Activated CD4-positive, alpha-beta T cell treated with anti-CD3 and anti-CD28 coated beads, Interleukin-2, amount 50 U/mL, for 24 hours (primary cell): ENCODE measurements around the gene C12orf75.
"Not testable (repeated sequence)": the region's sequence is repeated elsewhere in the genome, so short reads cannot be mapped to it uniquely, and the experiment has no call there.

Experiments
- DNase-seq, 2 donors: peaks; one replicate each; pipeline ENCODE4 v3.0.0-alpha.2; 2020; ENCODE audit warnings: low read depth in 1 of 2, low spot score in 1 of 2

Gene C12orf75

GRCh38 chr12:105309384-105309783, 21.1 kb upstream of the C12orf75 start:
- not testable (repeated sequence) for DNase-seq

- DNase-seq, result not testable (repeated sequence)
Measured at GRCh38 chr12:105310476-105311085, 19.9 kb upstream of the C12orf75 start.

GRCh38 chr12:105311936-105312335, 18.6 kb upstream of the C12orf75 start:
- not testable (repeated sequence) for DNase-seq

- DNase-seq, result not testable (repeated sequence)
Measured at GRCh38 chr12:105313755-105314154, 16.7 kb upstream of the C12orf75 start.

- DNase-seq, result no peak
Measured at GRCh38 chr12:105315130-105315529, 15.4 kb upstream of the C12orf75 start.

GRCh38 chr12:105315726-105316125, 14.8 kb upstream of the C12orf75 start:
- DNase-seq, result no peak

- DNase-seq, result no peak
Measured at GRCh38 chr12:105316931-105317852, 13.3 kb upstream of the C12orf75 start.

- no peak for DNase-seq
Measured at GRCh38 chr12:105317942-105318621, 12.4 kb upstream of the C12orf75 start.

GRCh38 chr12:105318651-105319483, 11.6 kb upstream of the C12orf75 start:
- no peak for DNase-seq

GRCh38 chr12:105319691-105320209, 10.7 kb upstream of the C12orf75 start:
- no peak for DNase-seq

GRCh38 chr12:105321125-105321524, 9.4 kb upstream of the C12orf75 start:
- DNase-seq, result no peak

- no peak for DNase-seq
Measured at GRCh38 chr12:105322070-105322469, 8.4 kb upstream of the C12orf75 start.

- DNase-seq, result no peak
Measured at GRCh38 chr12:105324704-105325103, 5.8 kb upstream of the C12orf75 start.

- no peak for DNase-seq
Measured at GRCh38 chr12:105325117-105325516, 5.4 kb upstream of the C12orf75 start.

- no peak for DNase-seq
Measured at GRCh38 chr12:105329926-105330282, 587 bp upstream of the C12orf75 start.

- no peak for DNase-seq
Measured at GRCh38 chr12:105330931-105331804, 677 bp downstream of the C12orf75 start.

- no peak for DNase-seq
Measured at GRCh38 chr12:105331805-105332251, 1.3 kb downstream of the C12orf75 start.

- DNase-seq, result not testable (repeated sequence)
Measured at GRCh38 chr12:105332286-105332685, 1.8 kb downstream of the C12orf75 start.

GRCh38 chr12:105332925-105333324, 2.4 kb downstream of the C12orf75 start:
- no peak for DNase-seq

- DNase-seq, result no peak
Measured at GRCh38 chr12:105334001-105334400, 3.5 kb downstream of the C12orf75 start.
